Stomach (tissue), 4 donors: Measurements from ENCODE around the gene HCN1.
"Not testable (repeated sequence)": the region's sequence is repeated elsewhere in the genome, so short reads cannot be mapped to it uniquely, and the experiment has no call there.

Experiments used
- EP300 ChIP-seq: sonication (generic); formaldehyde crosslinking; IDR thresholded peaks from one replicate; pipeline ENCODE4 v1.6.1; 2017; ENCODE audit warnings: antibody characterized with exemption
- POLR2A ChIP-seq, 4 donors: fragments of 450-650 bp; IDR thresholded peaks; one replicate each; pipeline ENCODE4 v1.6.1; 2016; ENCODE audit warnings: antibody characterized with exemption in 4 of 4, control low read depth in 2 of 4, mild to moderate bottlenecking in 1 of 4, moderate library complexity in 1 of 4
- POLR2AphosphoS5 ChIP-seq, 3 donors: sonication (generic); formaldehyde crosslinking; IDR thresholded peaks; one replicate each; pipeline ENCODE4 v1.6.1; 2016; ENCODE audit warnings: antibody characterized with exemption in 3 of 3
- TF ChIP-seq, protein P1 (sequence below), 7 experiments: fragments of 450-650 bp in 4 of 7; fragments of 200-600 bp in 3 of 7; sonication (generic) in 3 of 7; IDR thresholded peaks; one replicate each; pipeline ENCODE4 v1.5.1; 2016 to 2019; ENCODE audit warnings: antibody characterized with exemption in 7 of 7, control low read depth in 2 of 7, mild to moderate bottlenecking in 1 of 7

DNA sequence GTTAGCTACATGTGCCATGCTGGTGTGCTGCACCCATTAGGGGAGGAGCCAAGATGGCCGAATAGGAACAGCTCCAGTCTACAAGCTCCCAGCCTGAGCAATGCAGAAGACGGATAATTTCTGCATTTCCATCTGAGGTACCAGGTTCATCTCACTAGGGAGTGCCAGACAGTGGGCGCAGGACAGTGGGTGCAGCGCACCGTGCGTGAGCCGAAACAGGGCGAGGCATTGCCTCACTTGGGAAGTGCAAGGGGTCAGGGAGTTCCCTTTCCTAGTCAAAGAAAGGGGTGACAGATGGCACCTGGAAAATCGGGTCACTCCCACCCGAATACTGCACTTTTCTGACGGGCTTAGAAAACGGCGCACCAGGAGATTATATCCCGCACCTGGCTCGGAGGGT, 251.3 kb downstream of the HCN1 start:
- TF ChIP-seq, protein P1, sequence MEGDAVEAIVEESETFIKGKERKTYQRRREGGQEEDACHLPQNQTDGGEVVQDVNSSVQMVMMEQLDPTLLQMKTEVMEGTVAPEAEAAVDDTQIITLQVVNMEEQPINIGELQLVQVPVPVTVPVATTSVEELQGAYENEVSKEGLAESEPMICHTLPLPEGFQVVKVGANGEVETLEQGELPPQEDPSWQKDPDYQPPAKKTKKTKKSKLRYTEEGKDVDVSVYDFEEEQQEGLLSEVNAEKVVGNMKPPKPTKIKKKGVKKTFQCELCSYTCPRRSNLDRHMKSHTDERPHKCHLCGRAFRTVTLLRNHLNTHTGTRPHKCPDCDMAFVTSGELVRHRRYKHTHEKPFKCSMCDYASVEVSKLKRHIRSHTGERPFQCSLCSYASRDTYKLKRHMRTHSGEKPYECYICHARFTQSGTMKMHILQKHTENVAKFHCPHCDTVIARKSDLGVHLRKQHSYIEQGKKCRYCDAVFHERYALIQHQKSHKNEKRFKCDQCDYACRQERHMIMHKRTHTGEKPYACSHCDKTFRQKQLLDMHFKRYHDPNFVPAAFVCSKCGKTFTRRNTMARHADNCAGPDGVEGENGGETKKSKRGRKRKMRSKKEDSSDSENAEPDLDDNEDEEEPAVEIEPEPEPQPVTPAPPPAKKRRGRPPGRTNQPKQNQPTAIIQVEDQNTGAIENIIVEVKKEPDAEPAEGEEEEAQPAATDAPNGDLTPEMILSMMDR (IDR thresholded peaks at IDR 0.05) = not testable (repeated sequence)
- not testable (repeated sequence) for TF ChIP-seq EP300; POLR2A (IDR thresholded peaks at IDR 0.05); POLR2AphosphoS5 (IDR thresholded peaks at IDR 0.05)
